ENCODE results near the gene GPR85. TPM values are rescaled to one million over a fixed set of nuclear protein-coding genes. Genes with fewer than 3 reads are reported as not detected.

Gene GPR85
- total and polyA plus RNA-seq, 4 donors: 0.13 to 1.7 (median 0.42) TPM

- no peak overlapping the region for H3K4me3 ChIP-seq (ENCODE audit: low read depth in 1 of 3, low read length in 3 of 3)
- no peaks in the 10 kb centered on the region for H3K36me3 ChIP-seq (ENCODE audit: control insufficient read depth in 4 of 4, insufficient read depth in 3 of 4, low read depth in 1 of 4, low read length in 3 of 4)
- peaks cover 0 to 13% (median 0%) of the 10 kb centered on the region in 4 donors for H3K27me3 ChIP-seq (ENCODE audit: control insufficient read depth in 4 of 4, insufficient read depth in 4 of 4, low read length in 3 of 4)
- peaks cover 0 to 4% (median 0%) of the 10 kb centered on the region in 4 donors for H3K4me1 ChIP-seq (ENCODE audit: control insufficient read depth in 4 of 4, insufficient read depth in 4 of 4, low read length in 3 of 4)
- no peak for DNase-seq (ENCODE audit: low spot score)
- 57% methylated on average over 15 of the region's 15 CpGs for WGBS
- H3K9me3 ChIP-seq (ENCODE audit: control insufficient read depth in 4 of 4, low read length in 3 of 4): no peaks in the 10 kb centered on the region
- no peak overlapping the region for H3K9ac ChIP-seq (ENCODE audit: low read depth in 1 of 2, low read length in 2 of 2)
- TF ChIP-seq TAF1 (conservative IDR thresholded peaks at IDR 0.05) (no peak), RAD21 (IDR thresholded peaks at IDR 0.05) (no peak), YY1 (IDR thresholded peaks at IDR 0.05) (no peak), JUND (IDR thresholded peaks at IDR 0.05) (no peak), ATF3 (IDR thresholded peaks at IDR 0.05) (no peak), CTCF (IDR thresholded peaks at IDR 0.05; ENCODE audit: low read depth, low read length, missing input control) (no peak), GABPA (IDR thresholded peaks at IDR 0.05 in 1 of 2, conservative IDR thresholded peaks at IDR 0.05 in 1 of 2) (no peak), HNF4A (conservative IDR thresholded peaks at IDR 0.05) (no peak), MAX (IDR thresholded peaks at IDR 0.05) (no peak), ZBTB33 (IDR thresholded peaks at IDR 0.05) (no peak), EGR1 (IDR thresholded peaks at IDR 0.05; ENCODE audit: low read depth in 2 of 2) (no peak), FOXA1 (IDR thresholded peaks at IDR 0.05) (no peak), RXRA (IDR thresholded peaks at IDR 0.05) (no peak), HNF4G (IDR thresholded peaks at IDR 0.05) (no peak), REST (IDR thresholded peaks at IDR 0.05) (no peak), FOXA2 (IDR thresholded peaks at IDR 0.05) (no peak), NR2F2 (IDR thresholded peaks at IDR 0.05) (no peak), SP1 (IDR thresholded peaks at IDR 0.05) (no peak)
- H3K27ac ChIP-seq (ENCODE audit: low read depth in 1 of 2, low read length in 2 of 2): no peak overlapping the region
Measured at GRCh38 chr7:113087071-113087998, 708 bp upstream of the GPR85 start.
